CD4-positive, alpha-beta T cell (primary cell): ENCODE results near the gene DFFA. TPM values are rescaled to one million over a fixed set of nuclear protein-coding genes. Genes with fewer than 3 reads are reported as not detected.
A peak's percentile ranks its signal among the peaks of the same experiment; 100 is the strongest.

Experiments used
- ATAC-seq: fragments of 200-7000 bp; cut with Tn5 transposase; one replicate; pipeline ENCODE4 v1.10.0; 2022; ENCODE audit warnings: mild to moderate bottlenecking; ENCODE audit not compliant: poor library complexity
- CTCF ChIA-PET: fragments of 350-600 bp; sonication (Branson Sonifier 250); formaldehyde crosslinking; loops from one replicate; lab custom pipeline; 2021; ENCODE audit warnings: antibody characterized with exemption, inconsistent platforms; lab: Charles Lee
- POLR2A ChIA-PET: fragments of 350-600 bp; sonication (Branson Sonifier 250); formaldehyde crosslinking; loops from one replicate; lab custom pipeline; 2021; ENCODE audit warnings: antibody characterized with exemption, inconsistent platforms; lab: Charles Lee
- DNase-seq, 14 experiments: peaks; one replicate each; pipeline ENCODE4 v3.0.0-alpha.2; 2013 to 2020; ENCODE audit warnings: mixed read lengths in 2 of 14
- H3K27ac ChIP-seq, 2 donors: one replicate each; pipeline versions ENCODE4 v1.5.1 to v1.7.0; 2013; ENCODE audit warnings: low read length in 2 of 2, low read depth in 1 of 2, mild to moderate bottlenecking in 1 of 2
- H3K27me3 ChIP-seq, 2 experiments: 1 replicate in 1 of 2; 2 replicates in 1 of 2; pipeline versions ENCODE4 v1.6.1 to v1.7.0; 2013; ENCODE audit warnings: low read length in 2 of 2, control low read depth in 1 of 2, mild to moderate bottlenecking in 1 of 2, moderate library complexity in 1 of 2; ENCODE audit not compliant: insufficient read depth in 2 of 2, control insufficient read depth in 1 of 2
- H3K36me3 ChIP-seq: one replicate; pipeline ENCODE4 v1.6.1; 2013; ENCODE audit warnings: low read length, control low read depth; ENCODE audit not compliant: insufficient read depth
- H3K4me1 ChIP-seq: one replicate; pipeline ENCODE4 v1.6.1; 2013; ENCODE audit warnings: low read length, control low read depth; ENCODE audit not compliant: insufficient read depth
- H3K4me3 ChIP-seq: one replicate; pipeline ENCODE4 v1.5.1; 2013; ENCODE audit warnings: mild to moderate bottlenecking, low read length, moderate library complexity
- H3K9me3 ChIP-seq, 2 experiments: 1 replicate in 1 of 2; 2 replicates in 1 of 2; pipeline versions ENCODE4 v1.6.1 to v1.7.0; 2013; ENCODE audit warnings: low read length in 2 of 2, mild to moderate bottlenecking in 2 of 2, control low read depth in 1 of 2, moderate library complexity in 1 of 2; ENCODE audit not compliant: control insufficient read depth in 1 of 2, insufficient read depth in 1 of 2
- H3K27ac Mint-ChIP-seq: one replicate; pipeline ENCODE4 v1.8.0; 2020; ENCODE audit warnings: mixed read lengths
- H3K27me3 Mint-ChIP-seq: one replicate; pipeline ENCODE4 v1.8.0; 2021; ENCODE audit warnings: mixed read lengths
- H3K36me3 Mint-ChIP-seq: one replicate; pipeline ENCODE4 v1.8.0; 2021; ENCODE audit warnings: low read depth, mixed read lengths
- H3K4me1 Mint-ChIP-seq: one replicate; pipeline ENCODE4 v1.8.0; 2021; ENCODE audit warnings: low read depth, mixed read lengths
- H3K4me3 Mint-ChIP-seq: one replicate; pipeline ENCODE4 v1.8.0; 2020; ENCODE audit warnings: mild to moderate bottlenecking, mixed read lengths
- H3K9me3 Mint-ChIP-seq: one replicate; pipeline ENCODE4 v1.8.0; 2020; ENCODE audit warnings: mixed read lengths
- CTCF ChIP-seq: fragments of 200-600 bp; IDR thresholded peaks from one replicate; pipeline ENCODE4 v1.8.0; 2022; ENCODE audit warnings: antibody characterized with exemption, mild to moderate bottlenecking
- intact Hi-C, 2 experiments: fragments of 100-400 bp; cut with DNase I in 1 of 2; cut with micrococcal nuclease in 1 of 2; formaldehyde crosslinking; loops; one replicate each; pipeline versions ENCODE4 v1.15.1 to v1.9.0; 2023 to 2025; cut with DNase I, micrococcal nuclease
- total RNA-seq, 174 experiments: library from RNA in 2 of 174; stranded (reverse) in 2 of 174; gene quantifications; one replicate each; pipeline ENCODE4 v1.2.3 and lab custom pipeline; 2021 to 2026

The DFFA gene
- total RNA-seq, 2 experiments from 2014 or later = 7.4 to 9.1 TPM

- DNase-seq (no peak), ATAC-seq (no peak)
- Histone ChIP-seq H3K4me1 (no peaks in the 10 kb centered on the region), H3K4me3 (no peak overlapping the region), H3K27me3 (no peaks in the 10 kb centered on the region), H3K9me3 (no peaks in the 10 kb centered on the region), H3K36me3 (no peaks in the 10 kb centered on the region), H3K27ac (no peak overlapping the region)
- H3K36me3 Mint-ChIP-seq = peaks cover 6% of the 10 kb centered on the region
- H3K27me3 Mint-ChIP-seq = no peaks in the 10 kb centered on the region
- POLR2A ChIA-PET = interaction anchor here (0.6 kb wide), 1 partner anchor 23 kb away, joined by 4 read pairs; no protein-coding TSS in a partner anchor
- H3K27ac Mint-ChIP-seq = no peak overlapping the region
- no peaks in the 10 kb centered on the region for H3K4me1 Mint-ChIP-seq
- no peak for TF ChIP-seq CTCF
- no peaks in the 10 kb centered on the region for H3K9me3 Mint-ChIP-seq
- H3K4me3 Mint-ChIP-seq = no peak overlapping the region
- intact Hi-C loops = no loop called here
- CTCF ChIA-PET = interaction anchor here (1.2 kb wide), 1 partner anchor 70 kb away, joined by 3 read pairs; no protein-coding TSS in a partner anchor
Observed at GRCh38 chr1:10437052-10437451, 35.3 kb downstream of the DFFA start.

GRCh38 chr1:10434590-10434989 lies 37.7 kb downstream of the DFFA start:
- DNase-seq (no peak), ATAC-seq (no peak)
- H3K4me3 ChIP-seq = no peak overlapping the region
- CTCF ChIA-PET = no interaction called here
- no peaks in the 10 kb centered on the region for H3K9me3 ChIP-seq
- peaks cover 17% of the 10 kb centered on the region for H3K4me1 Mint-ChIP-seq
- peaks cover 15% of the 10 kb centered on the region for H3K4me1 ChIP-seq
- intact Hi-C loops = loop anchor here in 1 of 2 experiments (5.0 kb wide), 1 partner anchor 807 kb away; no protein-coding TSS in a partner anchor
- H3K27ac ChIP-seq = no peak overlapping the region
- peaks cover 6% of the 10 kb centered on the region for H3K36me3 Mint-ChIP-seq
- H3K27me3 ChIP-seq = no peaks in the 10 kb centered on the region
- POLR2A ChIA-PET = interaction anchor here (1.2 kb wide), 1 partner anchor 31 kb away, joined by 3 read pairs; no protein-coding TSS in a partner anchor
- no peaks in the 10 kb centered on the region for H3K27me3 Mint-ChIP-seq
- no peak overlapping the region for H3K4me3 Mint-ChIP-seq
- no peaks in the 10 kb centered on the region for H3K9me3 Mint-ChIP-seq
- TF ChIP-seq CTCF = no peak
- no peaks in the 10 kb centered on the region for H3K36me3 ChIP-seq
- no peak overlapping the region for H3K27ac Mint-ChIP-seq

- CTCF ChIA-PET = interaction anchor here (1.7 kb wide), 1 partner anchor 61 kb away, joined by 5 read pairs; no protein-coding TSS in a partner anchor
- no peak for DNase-seq
Observed at GRCh38 chr1:10433790-10434189, 38.5 kb downstream of the DFFA start.

More at GRCh38 chr1:10433790-10434189, 38.5 kb downstream of the DFFA start:
- ATAC-seq = no peak
- H3K36me3 ChIP-seq = no peaks in the 10 kb centered on the region
- Mint-ChIP-seq H3K27me3 (no peaks in the 10 kb centered on the region), H3K36me3 (peaks cover 6% of the 10 kb centered on the region), H3K4me3 (peak overlapping the region; percentile 30), H3K9me3 (no peaks in the 10 kb centered on the region), H3K27ac (peak overlapping the region; percentile 24), H3K4me1 (peaks cover 18% of the 10 kb centered on the region)
- POLR2A ChIA-PET = interaction anchor here (1.2 kb wide), 1 partner anchor 32 kb away, joined by 3 read pairs; no protein-coding TSS in a partner anchor
- H3K4me1 ChIP-seq = peaks cover 17% of the 10 kb centered on the region
- intact Hi-C loops = loop anchor here in 1 of 2 experiments (5.0 kb wide), 1 partner anchor 806 kb away; no protein-coding TSS in a partner anchor
- TF ChIP-seq CTCF = no peak
- no peaks in the 10 kb centered on the region for H3K27me3 ChIP-seq
- no peaks in the 10 kb centered on the region for H3K9me3 ChIP-seq
- no peak overlapping the region for H3K4me3 ChIP-seq
- H3K27ac ChIP-seq = no peak overlapping the region
